Choroid plexus epithelial cell (primary cell): ENCODE results near the gene MMP19.
"Not testable (repeated sequence)": the region's sequence is repeated elsewhere in the genome, so short reads cannot be mapped to it uniquely, and the experiment has no call there.

Experiments
- DNase-seq: peaks from one replicate; pipeline ENCODE4 v3.0.0-alpha.2; 2010; ENCODE audit warnings: low read depth
- H3K4me3 ChIP-seq: 2 replicates; pipeline ENCODE4 v1.5.1; 2011; ENCODE audit warnings: low read depth, mild to moderate bottlenecking, control low read depth, low read length, moderate library complexity
- CTCF ChIP-seq: conservative IDR thresholded peaks from 2 replicates; pipeline ENCODE4 v1.5.1; 2011; ENCODE audit warnings: low read depth, mild to moderate bottlenecking, control low read depth, inconsistent platforms, low read length, moderate library complexity

Gene MMP19

GRCh38 chr12:55843431-55843830 is 695 bp upstream of the MMP19 start:
- H3K4me3 ChIP-seq, result no peak overlapping the region
- no peak for DNase-seq
- TF ChIP-seq CTCF, result no peak

- no peak overlapping the region for H3K4me3 ChIP-seq
- no peak for DNase-seq
- no peak for TF ChIP-seq CTCF
These were observed 2.0 kb downstream of the MMP19 start for GRCh38 chr12:55840581-55841351.

GRCh38 chr12:55839345-55840140 is 3.2 kb downstream of the MMP19 start:
- no peak for TF ChIP-seq CTCF
- H3K4me3 ChIP-seq, result no peak overlapping the region
- no peak for DNase-seq

- TF ChIP-seq CTCF, result no peak
- no peak overlapping the region for H3K4me3 ChIP-seq
- DNase-seq, result no peak
These were observed 4.4 kb downstream of the MMP19 start for GRCh38 chr12:55838361-55838760.

- not testable (repeated sequence) for H3K4me3 ChIP-seq, DNase-seq
These were observed 8.3 kb downstream of the MMP19 start for GRCh38 chr12:55834400-55834799.

GRCh38 chr12:55833056-55833455 is 9.7 kb downstream of the MMP19 start:
- TF ChIP-seq CTCF, result no peak
- no peak for DNase-seq
- H3K4me3 ChIP-seq, result no peak overlapping the region

GRCh38 chr12:55831447-55831815 is 11.3 kb downstream of the MMP19 start:
- no peak for DNase-seq
- peak overlapping the region; percentile 86 for H3K4me3 ChIP-seq
- TF ChIP-seq CTCF, result no peak
